GM19025 (cell line): ENCODE results near the gene APLF.
"Not testable (repeated sequence)": the region's sequence is repeated elsewhere in the genome, so short reads cannot be mapped to it uniquely, and the experiment has no call there.

Experiments
- ATAC-seq: cut with Tn5 transposase; IDR thresholded peaks from one replicate; pipeline ENCODE4 v1.9.1; 2021; ENCODE audit warnings: mild to moderate bottlenecking, low read depth, moderate library complexity; ENCODE audit not compliant: unreplicated experiment

Gene APLF

DNA sequence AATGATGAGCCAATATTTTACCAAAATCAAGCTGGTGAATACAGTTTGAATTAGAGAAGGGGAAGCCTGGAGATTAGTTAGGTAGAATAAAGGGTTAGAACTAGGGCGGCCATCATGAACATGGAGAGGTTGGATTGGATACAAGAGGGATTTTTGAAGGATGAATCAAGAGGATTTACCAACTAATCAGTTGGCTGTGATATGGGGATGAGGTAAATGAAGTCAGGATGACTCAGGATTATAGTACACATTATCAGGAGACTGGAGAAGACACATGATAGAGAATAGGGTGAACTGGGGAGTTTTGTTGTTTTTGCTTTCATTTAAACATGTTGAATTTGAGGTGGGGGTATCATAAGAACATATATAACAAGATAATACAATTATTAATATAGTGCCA is 102.2 kb downstream of the APLF start:
- no peak for ATAC-seq

DNA sequence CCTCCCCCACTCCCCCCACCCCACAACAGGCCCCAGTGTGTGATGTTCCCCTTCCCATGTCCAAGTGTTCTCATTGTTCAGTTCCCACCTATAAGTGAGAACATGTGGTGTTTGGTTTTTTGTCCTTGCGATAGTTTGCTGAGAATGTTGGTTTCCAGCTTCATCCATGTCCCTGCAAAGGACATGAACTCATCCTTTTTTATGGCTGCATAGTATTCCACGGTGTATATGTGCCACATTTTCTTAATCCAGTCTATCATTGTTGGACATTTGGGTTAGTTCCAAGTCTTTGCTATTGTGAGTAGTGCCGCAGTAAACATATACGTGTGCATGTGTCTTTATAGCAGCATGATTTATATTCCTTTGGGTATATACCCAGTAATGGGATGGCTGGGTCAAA is 103.0 kb downstream of the APLF start:
- not testable (repeated sequence) for ATAC-seq

DNA sequence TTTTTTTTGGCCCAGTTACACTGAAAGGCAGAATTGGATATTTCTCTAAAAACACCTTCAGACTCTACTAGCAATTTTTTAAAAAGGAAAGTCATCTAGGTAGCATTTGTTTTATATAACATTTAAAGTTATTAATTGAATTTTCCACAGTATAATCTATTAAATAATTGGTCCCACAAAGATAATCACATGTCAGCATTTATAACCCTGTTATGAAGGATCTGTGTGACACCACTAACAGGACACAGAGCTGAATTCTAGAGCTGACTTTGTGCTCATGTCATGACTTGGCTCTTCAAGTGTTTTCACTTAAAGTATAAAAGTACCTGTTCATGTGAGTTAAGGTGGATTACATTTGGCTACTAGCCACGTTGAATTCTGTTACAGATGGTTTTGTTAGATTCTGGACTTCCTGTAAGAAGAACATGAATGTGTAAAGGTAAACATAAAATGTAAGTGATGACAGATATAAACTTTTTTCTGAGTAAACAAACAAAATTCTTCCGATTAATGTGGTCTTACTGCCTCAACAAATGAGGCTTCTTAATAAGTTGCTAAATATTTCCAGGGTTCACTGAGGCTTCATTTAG is 106.9 kb downstream of the APLF start:
- ATAC-seq: no peak

DNA sequence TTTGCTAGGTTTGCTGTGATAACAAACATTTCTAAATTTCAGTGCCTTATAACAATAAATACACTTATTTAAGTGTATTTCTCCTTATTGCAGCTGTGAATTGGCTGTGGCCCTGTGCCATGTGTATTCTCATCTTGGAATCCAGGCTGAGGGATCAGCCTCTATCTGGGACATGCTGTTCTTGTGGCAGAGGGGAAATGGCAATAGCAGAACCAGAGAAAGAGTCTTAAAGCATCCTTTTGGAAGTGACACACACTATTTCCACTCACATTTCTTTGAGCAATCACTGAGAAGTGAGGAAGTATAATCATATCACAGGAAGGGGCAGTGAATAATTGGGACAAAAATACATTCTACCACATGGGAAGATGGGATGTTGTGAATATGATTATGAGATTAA is 109.8 kb downstream of the APLF start:
- ATAC-seq: no peak

DNA sequence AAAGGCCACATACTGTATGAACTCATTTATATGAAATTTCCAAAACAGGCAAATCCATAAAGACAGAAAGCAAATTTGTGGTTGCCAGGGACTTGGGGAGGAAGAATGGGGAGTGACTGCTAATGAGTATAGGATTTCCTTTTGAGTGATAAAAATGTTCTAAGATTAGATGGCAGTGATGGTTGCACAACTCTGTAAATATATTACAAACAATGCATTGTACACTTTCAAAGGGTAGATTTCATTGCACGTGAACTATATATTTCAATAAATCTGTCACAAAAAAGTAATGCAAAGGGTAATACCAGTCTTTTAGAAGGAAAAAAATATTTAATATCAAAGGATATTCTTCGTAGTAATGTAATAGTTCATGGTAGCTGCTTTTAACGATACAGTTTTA is 112.3 kb downstream of the APLF start:
- ATAC-seq: no peak

DNA sequence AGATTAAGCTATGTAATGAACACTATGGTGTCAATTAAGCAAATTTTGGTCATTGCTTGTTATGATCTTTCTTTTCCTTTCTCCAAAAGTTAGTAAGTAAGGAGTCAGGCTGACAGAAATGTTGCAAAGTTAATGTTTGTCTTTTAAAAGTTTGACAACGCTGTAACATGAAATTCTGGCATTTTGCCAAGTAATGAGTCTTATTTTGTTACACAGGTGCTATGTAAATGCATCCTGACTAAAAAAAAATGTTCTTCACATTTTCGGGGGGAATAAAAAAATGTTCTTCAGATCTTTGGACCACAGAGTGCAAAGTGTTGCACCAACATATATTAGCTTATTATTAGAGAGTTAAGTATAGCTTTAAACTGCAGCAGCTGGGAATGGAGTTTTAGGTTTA is 121.2 kb downstream of the APLF start:
- ATAC-seq: no peak

DNA sequence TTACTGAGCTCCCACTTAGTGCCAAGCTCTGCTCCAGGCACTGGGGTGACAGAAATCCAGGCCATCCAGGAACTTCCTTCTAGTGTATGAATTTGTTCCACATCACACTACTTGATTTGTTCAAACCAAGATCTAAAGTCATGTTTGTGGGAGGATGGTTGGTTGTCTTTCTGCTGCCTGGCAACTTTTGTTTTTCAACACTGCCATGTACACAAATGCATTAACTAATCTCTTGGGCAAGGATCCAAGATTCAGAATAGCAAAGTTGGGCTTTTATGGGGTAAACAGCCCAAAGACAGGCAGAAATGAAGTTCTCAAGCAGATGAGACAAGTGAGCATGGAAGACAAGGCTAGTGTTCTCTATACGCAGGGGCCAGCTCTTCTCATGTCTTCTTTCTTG is 122.6 kb downstream of the APLF start:
- ATAC-seq: no peak

DNA sequence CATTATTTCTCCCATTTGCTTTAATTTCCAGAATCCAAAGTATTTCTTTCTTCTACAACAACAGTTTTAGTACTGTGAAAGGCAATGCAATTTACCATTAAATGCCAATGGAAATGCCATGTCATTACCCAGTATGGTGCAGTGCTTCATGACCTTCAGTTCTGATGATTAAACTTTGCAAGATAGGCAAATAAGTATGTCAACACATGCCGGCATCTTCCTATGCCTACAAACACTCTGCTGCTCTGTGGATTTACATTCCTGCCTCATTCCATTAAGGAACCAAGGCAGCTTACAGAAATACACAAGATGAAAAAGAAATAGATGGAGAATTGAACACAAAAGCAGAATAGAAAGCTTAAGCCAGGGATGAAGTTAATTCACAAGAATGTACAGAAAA is 123.3 kb downstream of the APLF start:
- ATAC-seq: no peak

DNA sequence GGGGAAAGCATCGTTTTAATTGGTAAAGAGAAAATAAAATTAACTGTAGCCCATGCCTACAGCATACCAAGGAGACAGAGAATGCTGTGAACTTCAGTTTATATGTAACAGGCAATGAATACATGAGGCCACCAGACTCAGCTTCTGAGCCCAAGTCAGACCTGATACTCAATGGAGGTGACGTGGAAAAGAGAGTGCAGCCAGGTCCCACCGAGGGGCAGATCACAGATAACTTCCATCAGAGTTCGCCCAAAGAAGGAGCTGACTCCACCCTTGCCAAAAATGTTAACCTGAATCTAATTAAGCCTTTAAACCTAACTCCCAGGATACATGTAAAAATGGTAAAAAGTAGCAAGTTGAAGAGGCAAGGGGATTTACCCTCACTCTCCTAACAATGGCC is 123.8 kb downstream of the APLF start:
- no peak for ATAC-seq

DNA sequence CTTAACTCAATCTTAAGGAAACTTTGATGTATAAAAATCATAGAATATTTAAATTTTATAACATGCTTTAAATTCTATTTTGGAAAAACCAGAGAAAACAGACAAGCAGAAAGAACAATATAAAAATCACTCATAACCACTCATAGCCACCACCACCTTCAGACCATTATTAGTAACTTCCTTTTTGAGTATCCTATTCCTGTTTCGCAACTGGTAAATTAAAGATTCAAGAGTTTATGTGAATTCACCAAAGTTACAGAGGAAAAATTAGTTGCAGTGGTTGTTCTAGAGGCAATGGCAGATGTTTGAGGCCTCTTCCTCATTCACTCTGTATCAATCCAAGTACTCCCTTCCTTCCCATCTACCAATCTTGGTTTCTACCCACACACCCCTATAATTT is 126.7 kb downstream of the APLF start:
- ATAC-seq: no peak

DNA sequence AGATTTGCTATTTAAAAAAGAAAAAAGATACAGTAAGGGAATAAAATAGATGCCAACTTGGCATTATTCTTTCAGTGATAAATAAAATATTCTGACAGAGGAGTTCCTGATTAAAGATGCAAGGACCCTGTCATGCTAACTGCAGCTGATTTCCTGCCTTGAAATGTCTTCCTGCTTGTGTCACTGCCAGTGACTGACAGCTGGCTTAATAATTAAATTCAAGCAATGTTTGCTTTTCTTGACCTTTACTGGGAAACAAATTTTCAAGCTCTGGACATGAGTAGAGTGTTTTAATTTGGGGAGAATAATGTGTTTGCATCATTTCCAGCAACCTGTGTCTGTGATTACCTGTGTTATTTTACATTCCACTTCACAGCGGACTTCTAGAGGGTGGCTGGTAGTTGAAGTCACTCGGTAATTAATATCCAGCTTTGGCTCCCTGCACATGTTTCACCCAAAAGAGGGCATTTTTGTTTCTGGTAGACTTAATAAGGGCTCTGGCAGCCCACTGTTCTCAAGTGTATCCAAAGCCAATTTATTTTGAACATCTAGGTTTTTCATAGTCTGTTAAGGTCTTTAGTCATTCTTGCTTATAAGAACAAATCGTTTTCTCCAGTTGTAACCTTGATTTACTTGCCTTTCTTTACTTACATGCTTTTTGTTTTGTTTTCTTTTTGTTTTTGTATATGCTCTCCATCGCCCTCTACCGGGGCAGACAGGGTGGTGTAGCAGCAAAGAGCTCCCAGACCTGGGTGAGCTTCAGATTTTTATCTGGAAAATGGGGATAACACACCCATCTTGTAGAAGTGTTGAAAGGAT is 127.5 kb downstream of the APLF start:
- ATAC-seq: peak; percentile 70

DNA sequence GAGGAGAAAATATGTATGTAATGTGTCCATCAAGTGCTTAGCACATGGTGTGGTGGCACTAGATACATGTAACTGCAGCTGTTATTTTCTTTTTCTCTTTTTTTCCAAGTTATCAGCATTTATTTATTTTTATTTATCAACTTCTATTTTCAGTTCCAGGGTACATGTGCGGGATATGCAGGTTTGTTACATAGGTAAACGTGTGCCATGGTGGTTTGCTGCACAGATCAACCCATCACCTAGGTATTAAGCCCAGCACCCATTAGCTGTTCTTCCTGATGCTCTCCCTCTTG is 128.1 kb downstream of the APLF start:
- not testable (repeated sequence) for ATAC-seq

DNA sequence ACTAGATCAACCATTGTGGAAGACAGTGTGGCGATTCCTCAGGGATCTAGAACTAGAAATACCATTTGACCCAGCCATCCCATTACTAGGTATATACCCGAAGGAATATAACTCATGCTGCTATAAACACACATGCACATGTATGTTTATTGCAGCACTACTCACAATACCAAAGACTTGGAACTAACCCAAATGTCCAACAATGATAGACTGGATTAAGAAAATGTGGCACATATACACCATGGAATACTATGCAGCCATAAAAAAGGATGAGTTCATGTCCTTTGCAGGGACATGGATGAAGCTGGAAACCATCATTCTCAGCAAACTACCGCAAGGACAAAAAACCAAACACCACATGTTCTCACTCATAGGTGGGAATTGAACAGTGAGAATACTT is 133.1 kb downstream of the APLF start:
- not testable (repeated sequence) for ATAC-seq

DNA sequence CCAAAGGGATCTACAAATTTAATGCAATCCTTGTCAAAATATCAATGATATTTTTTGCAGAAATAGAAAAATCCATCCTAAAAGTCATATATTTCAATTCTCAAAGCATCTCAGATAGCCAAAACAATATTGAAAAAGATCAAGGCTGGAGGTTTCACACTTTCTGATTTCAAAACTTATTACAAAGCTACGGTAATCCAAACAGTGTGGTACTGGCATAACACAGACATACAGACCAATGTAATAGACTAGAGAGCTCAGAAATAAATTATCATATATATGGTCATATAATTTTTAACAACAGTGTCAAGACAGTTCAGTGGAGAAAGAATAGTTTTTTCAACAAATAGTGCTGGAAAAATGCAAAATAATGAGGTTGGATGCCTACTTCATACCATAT is 135.7 kb downstream of the APLF start:
- ATAC-seq: no peak

DNA sequence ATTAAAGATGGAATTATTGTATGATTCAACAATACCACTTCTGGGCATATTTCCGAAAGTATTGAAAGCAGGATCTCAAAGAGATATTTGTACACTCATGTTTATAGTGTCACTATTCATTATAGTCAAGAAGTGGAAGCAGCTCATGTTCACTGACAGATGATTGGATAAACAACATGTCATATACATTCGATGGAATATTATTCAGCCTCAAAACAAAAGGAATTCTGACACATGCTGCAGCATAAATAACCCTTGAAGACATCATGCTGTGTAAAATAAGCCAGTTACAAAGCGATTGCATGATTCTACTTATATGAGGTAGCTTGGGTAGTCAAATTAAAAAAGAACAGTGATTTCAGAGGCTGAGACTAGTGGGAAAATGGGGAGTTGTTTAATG is 136.7 kb downstream of the APLF start:
- no peak for ATAC-seq

DNA sequence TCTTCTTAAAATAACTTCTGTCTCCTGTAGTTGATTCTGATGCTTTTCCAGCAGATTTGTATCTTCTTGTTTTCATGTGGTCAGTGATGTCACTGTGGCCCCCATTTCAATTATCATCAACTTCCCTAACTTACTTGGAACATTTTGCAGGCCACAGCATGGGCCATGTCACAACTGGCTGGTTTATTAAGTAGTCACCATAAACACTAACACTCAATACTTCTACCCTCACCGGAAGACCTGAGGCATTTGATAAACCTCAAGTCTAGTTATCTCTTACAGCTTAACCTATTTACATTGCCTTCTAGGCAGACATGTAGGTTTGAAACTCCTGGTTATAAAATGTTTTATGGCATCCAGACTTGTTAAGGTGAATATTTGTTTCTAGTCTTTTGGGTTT is 138.6 kb downstream of the APLF start:
- ATAC-seq: no peak

DNA sequence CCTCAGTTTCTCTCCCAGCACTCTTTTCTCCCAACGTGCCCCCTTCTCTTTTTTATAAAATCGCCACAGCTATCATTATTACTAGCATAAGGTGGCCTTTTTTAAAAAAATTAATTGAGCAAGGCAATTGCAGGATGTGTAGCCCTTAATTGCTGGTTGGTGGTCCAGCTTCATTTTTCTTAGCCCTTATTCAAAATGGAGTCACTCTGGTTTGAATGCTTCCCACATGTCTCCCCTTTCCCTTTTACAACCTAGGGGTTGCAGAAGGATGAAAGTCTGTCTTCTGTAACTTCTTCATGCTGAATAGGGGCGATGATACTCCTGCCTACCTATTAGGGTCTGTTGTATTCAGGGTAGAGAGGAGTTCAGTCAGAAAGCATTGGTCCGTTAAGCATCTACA is 139.4 kb downstream of the APLF start:
- no peak for ATAC-seq

DNA sequence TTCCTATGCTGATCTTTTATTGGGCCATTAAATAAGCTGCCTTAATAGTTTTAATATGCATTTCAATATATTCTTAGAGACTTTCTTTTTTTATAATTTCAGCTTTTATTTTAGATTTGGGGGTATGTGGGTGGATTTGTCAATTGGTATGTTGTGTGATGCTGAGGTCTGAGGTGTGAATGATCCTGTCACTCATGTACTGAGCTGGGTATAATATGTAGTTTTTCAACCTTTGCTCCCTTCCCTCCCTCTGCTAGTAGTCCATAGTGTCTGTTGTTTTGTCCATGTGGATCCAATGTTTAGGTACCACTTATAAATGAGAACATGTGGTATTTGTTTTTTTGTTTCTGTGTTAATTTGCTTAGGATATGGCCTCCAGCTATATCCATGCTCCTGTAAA is 140.5 kb downstream of the APLF start:
- no peak for ATAC-seq

DNA sequence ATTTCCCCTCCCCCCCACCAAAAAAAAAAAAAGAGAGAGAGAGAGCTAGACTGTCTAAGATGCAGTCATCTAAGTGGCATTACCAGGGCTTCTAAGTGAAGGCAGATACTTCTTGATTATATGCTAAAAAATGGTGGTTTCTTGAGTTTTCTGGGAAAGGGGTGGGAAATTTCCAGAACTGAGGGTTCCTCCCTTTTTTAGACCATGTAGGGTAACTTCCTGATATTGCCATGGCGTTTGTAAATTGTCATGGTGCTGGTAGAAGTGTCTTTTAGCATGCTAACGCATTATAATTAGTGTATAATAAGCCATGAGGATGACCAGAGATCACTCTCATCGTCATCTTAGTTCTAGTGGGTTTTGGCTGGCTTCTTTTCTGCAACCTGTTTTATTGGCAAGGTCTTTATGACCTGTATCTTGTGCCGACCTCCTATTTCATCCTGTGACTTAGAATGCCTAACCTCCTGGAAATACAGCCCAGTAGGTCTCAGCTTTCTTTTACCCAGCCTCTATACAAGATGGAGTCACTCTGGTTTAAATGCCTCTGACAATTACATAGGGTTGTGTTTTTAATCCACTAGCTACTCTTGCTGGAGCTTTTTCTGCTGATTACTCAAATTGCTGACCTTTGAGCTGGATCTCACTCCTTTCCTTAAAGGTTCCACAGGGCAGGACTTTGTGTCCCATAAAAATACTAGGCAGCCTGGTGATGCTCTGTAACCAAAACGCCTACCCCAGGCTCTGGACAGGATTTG is 145.6 kb downstream of the APLF start:
- ATAC-seq: no peak

DNA sequence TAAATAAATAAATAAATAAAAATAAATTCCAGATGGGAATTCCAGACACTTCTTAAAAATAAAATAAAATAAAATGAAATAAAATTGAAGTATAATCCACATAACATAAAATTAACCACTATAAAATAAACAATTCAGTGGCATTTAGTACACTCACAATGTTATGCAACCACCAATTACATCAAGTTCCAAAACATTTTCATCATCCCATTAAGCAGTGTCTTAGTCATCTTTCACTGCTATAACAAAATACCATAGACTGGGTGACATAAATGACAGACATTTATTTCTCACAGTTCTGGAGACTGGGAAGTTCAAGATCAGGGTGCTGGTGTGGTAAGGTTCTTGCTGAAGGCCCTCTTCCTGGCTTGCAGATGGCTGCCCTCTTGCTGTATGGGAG is 153.4 kb downstream of the APLF start:
- no peak for ATAC-seq

DNA sequence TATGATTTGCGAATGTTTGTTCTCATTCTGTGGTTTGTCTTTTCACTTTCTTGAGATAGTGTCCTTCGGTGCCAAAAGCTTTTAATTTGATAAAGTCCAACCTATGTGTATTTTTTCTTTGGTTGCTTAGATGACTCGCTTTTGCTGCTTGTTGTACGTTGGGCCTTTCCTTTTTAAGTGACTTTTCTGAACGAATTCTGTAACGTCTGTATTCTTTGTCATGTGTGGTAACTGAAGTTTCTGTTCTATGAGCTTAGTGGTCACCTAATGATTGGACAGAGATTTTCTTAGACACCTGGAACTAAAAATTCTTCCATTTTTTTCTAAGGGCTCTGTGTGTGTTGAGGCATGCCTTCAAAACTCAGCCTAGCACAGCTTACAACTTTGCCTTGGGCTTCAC is 156.4 kb downstream of the APLF start:
- no peak for ATAC-seq

DNA sequence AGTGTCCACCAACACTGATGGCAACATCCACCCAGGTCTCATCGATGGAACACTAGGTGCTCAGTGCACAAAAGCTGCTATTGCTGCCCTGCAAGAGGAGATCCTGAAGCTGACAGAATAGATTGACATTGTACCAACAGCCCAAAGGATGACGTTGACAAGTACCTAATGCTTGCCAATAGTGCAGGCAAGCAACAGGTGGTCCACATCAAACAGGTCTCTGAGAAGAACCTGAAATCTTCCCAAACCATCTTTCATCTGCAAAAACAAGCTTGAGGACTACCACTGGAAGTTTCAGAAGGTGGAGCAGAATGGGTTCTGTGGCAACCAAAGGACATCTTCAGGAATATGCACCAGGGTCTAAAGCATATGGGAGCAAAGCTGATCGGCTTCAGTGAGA is 160.2 kb downstream of the APLF start:
- no peak for ATAC-seq
